Vagina (tissue), 2 donors: ENCODE data around the gene KANK3. TPM values are rescaled to one million over a fixed set of nuclear protein-coding genes. Genes with fewer than 3 reads are reported as not detected.

Experiments
- DNase-seq, 2 donors: peaks; one replicate each; pipeline ENCODE4 v3.0.0-alpha.2; 2017; ENCODE audit errors: extremely low spot score in 2 of 2
- H3K27ac ChIP-seq: fragments of 200-600 bp; sonication (generic); one replicate; pipeline ENCODE4 v1.5.1; 2019
- H3K27me3 ChIP-seq: fragments of 200-600 bp; sonication (generic); one replicate; pipeline ENCODE4 v1.5.1; 2019
- H3K36me3 ChIP-seq, 2 donors: fragments of 200-600 bp; sonication (generic); one replicate each; pipeline ENCODE4 v1.5.1; 2017 to 2019
- H3K4me1 ChIP-seq: fragments of 200-600 bp; sonication (generic); one replicate; pipeline ENCODE4 v1.5.1; 2019
- H3K4me3 ChIP-seq, 2 donors: fragments of 200-600 bp; sonication (generic); 1 replicate in 1 of 2; 2 replicates in 1 of 2; pipeline ENCODE4 v1.5.1; 2016 to 2019
- H3K9me3 ChIP-seq: fragments of 200-600 bp; sonication (generic); one replicate; pipeline ENCODE4 v1.5.1; 2019
- CTCF ChIP-seq, 3 experiments: fragments of 450-650 bp in 2 of 3; fragments of 200-600 bp in 1 of 3; sonication (generic) in 1 of 3; IDR thresholded peaks; one replicate each; pipeline ENCODE4 v1.5.1; 2017 to 2019; ENCODE audit warnings: antibody characterized with exemption in 3 of 3, mild to moderate bottlenecking in 2 of 3, moderate library complexity in 2 of 3
- POLR2A ChIP-seq, 2 donors: fragments of 450-650 bp; IDR thresholded peaks; one replicate each; pipeline ENCODE4 v1.6.1; 2017; ENCODE audit warnings: antibody characterized with exemption in 2 of 2, mild to moderate bottlenecking in 2 of 2, moderate library complexity in 2 of 2
- POLR2AphosphoS5 ChIP-seq, 2 donors: sonication (generic); formaldehyde crosslinking; IDR thresholded peaks; one replicate each; pipeline ENCODE4 v1.9.0; 2017; ENCODE audit warnings: antibody characterized with exemption in 2 of 2, mild to moderate bottlenecking in 2 of 2, low read depth in 1 of 2; ENCODE audit not compliant: insufficient read depth in 1 of 2
- intact Hi-C: fragments of 100-400 bp; cut with DNase I; formaldehyde crosslinking; loops from one replicate; pipeline ENCODE4 v1.15.1; 2023
- total RNA-seq: library from RNA; depleted of rRNA; stranded (reverse); fragments of >200 nt; gene quantifications from one replicate; pipeline ENCODE4 v1.2.3, GENCODE V29; 2016

KANK3 gene
- 20.9 TPM for total RNA-seq

- peak; percentile 58 to 87 for TF ChIP-seq POLR2AphosphoS5 (IDR thresholded peaks at IDR 0.05; ENCODE audit: insufficient read depth in 1 of 2, low read depth in 1 of 2)
- TF ChIP-seq POLR2A (IDR thresholded peaks at IDR 0.05): no peak
- H3K4me3 ChIP-seq: peak within 1 kb of the TSS; percentile 53 to 60
- no peaks in the 10 kb centered on the region for H3K36me3 ChIP-seq
- H3K4me1 ChIP-seq: peaks cover 19% of the 10 kb centered on the region
- peak within 1 kb of the TSS; percentile 82 for H3K27ac ChIP-seq
- intact Hi-C loops: no loop called here
- DNase-seq: no peak
- H3K27me3 ChIP-seq: peaks cover 6% of the 10 kb centered on the region
- H3K9me3 ChIP-seq: no peaks in the 10 kb centered on the region
Observed at GRCh38 chr19:8342684-8343482, at the start of gene KANK3. Gene KANK3, minus strand, starts transcription at chr19:8343262. Its CDS starts 5,434 bp downstream, at chr19:8337828.

- TF ChIP-seq CTCF (IDR thresholded peaks at IDR 0.05): no peak
- peak in 1 of 2 donors; percentile 43 for TF ChIP-seq POLR2AphosphoS5 (IDR thresholded peaks at IDR 0.05; ENCODE audit: insufficient read depth in 1 of 2, low read depth in 1 of 2)
- no peak for TF ChIP-seq POLR2A (IDR thresholded peaks at IDR 0.05)
- Histone ChIP-seq H3K4me3 (no peak overlapping the region), H3K36me3 (no peaks in the 10 kb centered on the region), H3K27ac (peak overlapping the region; percentile 100), H3K9me3 (no peaks in the 10 kb centered on the region), H3K4me1 (peaks cover 64% of the 10 kb centered on the region), H3K27me3 (no peaks in the 10 kb centered on the region)
- intact Hi-C loops: loop anchor here (5.0 kb wide), 1 partner anchor 35 kb away; no protein-coding TSS in a partner anchor
- no peak for DNase-seq
Observed at GRCh38 chr19:8392017-8392591, 49.0 kb upstream of the KANK3 start.

- H3K4me3 ChIP-seq: peak overlapping the region; percentile 89 to 98
- intact Hi-C loops: loop anchor here (5.0 kb wide), 1 partner anchor 34 kb away; no protein-coding TSS in a partner anchor
- no peaks in the 10 kb centered on the region for H3K27me3 ChIP-seq
- DNase-seq: peak in 1 of 2 donors; percentile 92
- H3K27ac ChIP-seq: peak overlapping the region; percentile 100
- H3K4me1 ChIP-seq: peaks cover 60% of the 10 kb centered on the region
- TF ChIP-seq POLR2A (IDR thresholded peaks at IDR 0.05) (no peak), POLR2AphosphoS5 (IDR thresholded peaks at IDR 0.05; ENCODE audit: insufficient read depth in 1 of 2, low read depth in 1 of 2) (no peak), CTCF (IDR thresholded peaks at IDR 0.05) (no peak)
- no peaks in the 10 kb centered on the region for H3K9me3 ChIP-seq
- no peaks in the 10 kb centered on the region for H3K36me3 ChIP-seq
Observed at GRCh38 chr19:8391198-8392016, 48.3 kb upstream of the KANK3 start.

GRCh38 chr19:8390617-8390981, 47.5 kb upstream of the KANK3 start:
- H3K9me3 ChIP-seq: no peaks in the 10 kb centered on the region
- peak overlapping the region; percentile 100 for H3K27ac ChIP-seq
- peak overlapping the region; percentile 89 to 98 for H3K4me3 ChIP-seq
- H3K27me3 ChIP-seq: no peaks in the 10 kb centered on the region
- H3K4me1 ChIP-seq: peaks cover 59% of the 10 kb centered on the region
- peak in 1 of 2 donors; percentile 95 for DNase-seq
- no peaks in the 10 kb centered on the region for H3K36me3 ChIP-seq
- intact Hi-C loops: loop anchor here (5.0 kb wide), 1 partner anchor 33 kb away; no protein-coding TSS in a partner anchor
- TF ChIP-seq POLR2AphosphoS5 (IDR thresholded peaks at IDR 0.05; ENCODE audit: insufficient read depth in 1 of 2, low read depth in 1 of 2): no peak
- no peak for TF ChIP-seq POLR2A (IDR thresholded peaks at IDR 0.05)
- TF ChIP-seq CTCF (IDR thresholded peaks at IDR 0.05): no peak
